H1 (cell line): ENCODE measurements around the gene CFAP107. TPM values are rescaled to one million over a fixed set of nuclear protein-coding genes. Genes with fewer than 3 reads are reported as not detected.

ENCODE experiments used
- CTCF ChIA-PET: fragments of 300-600 bp; sonication (Branson Sonifier 250); formaldehyde crosslinking; loops from one replicate; lab custom pipeline; 2021; ENCODE audit not compliant: partially characterized antibody; lab: Charles Lee
- POLR2A ChIA-PET: fragments of 300-600 bp; sonication (Branson Sonifier 250); formaldehyde crosslinking; loops from one replicate; lab custom pipeline; 2021; ENCODE audit warnings: inconsistent platforms; ENCODE audit not compliant: partially characterized antibody; lab: Charles Lee
- DNase-seq, 2 experiments: peaks; one replicate each; pipeline versions ENCODE4 v3.0.0 to v3.0.0-alpha.2; 2010 to 2022; ENCODE audit warnings: low spot score in 2 of 2, low read depth in 1 of 2, mixed read lengths in 1 of 2
- FAIRE-seq: peaks from 2 replicates; lab custom pipeline; 2011; peaks lifted over from hg19 to GRCh38; lab: Jason Lieb, UNC
- H2AFZ ChIP-seq: 2 replicates; pipeline ENCODE4 v1.8.1; 2012; ENCODE audit warnings: low read length, inconsistent platforms
- H2AK5ac ChIP-seq: 2 replicates; pipeline ENCODE4 v1.6.1; 2013; ENCODE audit warnings: low read depth, low read length
- H2BK120ac ChIP-seq: replicated peaks from 2 replicates; pipeline ENCODE3; 2013; ENCODE audit warnings: low read depth, low read length, inconsistent platforms
- H2BK12ac ChIP-seq: 2 replicates; pipeline ENCODE4 v1.6.1; 2013; ENCODE audit warnings: low read depth, low read length
- H2BK15ac ChIP-seq: 2 replicates; pipeline ENCODE4 v1.6.1; 2013; ENCODE audit warnings: low read length
- H2BK20ac ChIP-seq: 2 replicates; pipeline ENCODE4 v1.6.1; 2013; ENCODE audit warnings: low read length
- H2BK5ac ChIP-seq: 2 replicates; pipeline ENCODE4 v1.6.1; 2013; ENCODE audit warnings: low read depth, low read length
- H3K14ac ChIP-seq: 2 replicates; pipeline ENCODE4 v1.6.1; 2013; ENCODE audit warnings: inconsistent platforms; ENCODE audit not compliant: insufficient read length
- H3K18ac ChIP-seq: 2 replicates; pipeline ENCODE4 v1.6.1; 2013; ENCODE audit warnings: low read length; ENCODE audit errors: extremely low read depth
- H3K23ac ChIP-seq: 2 replicates; pipeline ENCODE4 v1.6.1; 2013; ENCODE audit warnings: inconsistent platforms; ENCODE audit not compliant: insufficient read length
- H3K23me2 ChIP-seq: 2 replicates; pipeline ENCODE4 v1.6.1; 2013; ENCODE audit warnings: low read depth, low read length
- H3K27ac ChIP-seq: 2 replicates; pipeline ENCODE4 v1.6.1; 2011; ENCODE audit warnings: low read depth, low read length, inconsistent platforms
- H3K27me3 ChIP-seq, 4 experiments: replicated peaks in 1 of 4; 1 replicate in 1 of 4; 2 replicates in 3 of 4; pipeline versions ENCODE4 v1.6.1 to v1.8.1; 2011 to 2013; ENCODE audit warnings: low read length in 3 of 4, mild to moderate bottlenecking in 3 of 4, inconsistent platforms in 2 of 4, mixed read lengths in 2 of 4, moderate library complexity in 1 of 4; ENCODE audit not compliant: control insufficient read depth in 3 of 4, insufficient read depth in 3 of 4; ENCODE audit errors: extremely low read depth in 1 of 4
- H3K36me3 ChIP-seq, 4 experiments: 2 replicates each; pipeline versions ENCODE4 v1.6.1 to v1.8.1; 2011 to 2013; ENCODE audit warnings: mild to moderate bottlenecking in 4 of 4, low read length in 3 of 4, moderate library complexity in 2 of 4, control low read depth in 1 of 4, inconsistent platforms in 1 of 4; ENCODE audit not compliant: insufficient read depth in 4 of 4, control insufficient read depth in 2 of 4
- H3K4ac ChIP-seq: replicated peaks from 2 replicates; pipeline ENCODE3; 2013; ENCODE audit warnings: low read length, low read depth, mixed read lengths, inconsistent platforms; ENCODE audit not compliant: insufficient read length
- H3K4me1 ChIP-seq, 4 experiments: replicated peaks in 1 of 4; 1 replicate in 1 of 4; 2 replicates in 3 of 4; pipeline versions ENCODE4 v1.6.1 to v1.8.1; 2011 to 2013; ENCODE audit warnings: low read length in 3 of 4, inconsistent platforms in 2 of 4, mixed read lengths in 1 of 4; ENCODE audit not compliant: insufficient read depth in 4 of 4, control insufficient read depth in 3 of 4
- H3K4me2 ChIP-seq, 2 experiments: 2 replicates each; pipeline versions ENCODE4 v1.6.1 to v1.8.1; 2011 to 2013; ENCODE audit warnings: low read depth in 2 of 2, low read length in 2 of 2, control low read depth in 1 of 2, inconsistent platforms in 1 of 2, mild to moderate bottlenecking in 1 of 2; ENCODE audit not compliant: insufficient read depth in 1 of 2
- H3K4me3 ChIP-seq, 4 experiments: fragments of 200-600, 300-600 bp in 1 of 4; sonication (generic), shearing (Covaris generic), sonication (Bioruptor Twin) in 1 of 4; 2 replicates each; pipeline versions ENCODE4 v1.5.1 to v1.8.1; 2011 to 2016; ENCODE audit warnings: low read length in 4 of 4, low read depth in 3 of 4, control low read depth in 2 of 4, inconsistent platforms in 2 of 4, mild to moderate bottlenecking in 2 of 4, mixed read lengths in 1 of 4, moderate library complexity in 1 of 4; ENCODE audit not compliant: insufficient read depth in 2 of 4; ENCODE audit errors: extremely low read depth in 1 of 4
- H3K56ac ChIP-seq: replicated peaks from 2 replicates; pipeline ENCODE3; 2013; ENCODE audit warnings: low read depth, mild to moderate bottlenecking, mixed read lengths, low read length, inconsistent platforms; ENCODE audit not compliant: insufficient read length
- H3K79me1 ChIP-seq: 2 replicates; pipeline ENCODE4 v1.6.1; 2013; ENCODE audit warnings: low read depth, low read length, control low read depth
- H3K79me2 ChIP-seq, 2 experiments: 2 replicates each; pipeline versions ENCODE4 v1.6.1 to v1.8.1; 2012 to 2013; ENCODE audit warnings: low read length in 2 of 2, mild to moderate bottlenecking in 2 of 2, inconsistent platforms in 1 of 2; ENCODE audit not compliant: insufficient read depth in 2 of 2, control insufficient read depth in 1 of 2
- H3K9ac ChIP-seq, 4 experiments: replicated peaks in 1 of 4; 1 replicate in 1 of 4; 2 replicates in 3 of 4; pipeline versions ENCODE4 v1.6.1 to v1.8.1; 2011 to 2013; ENCODE audit warnings: low read depth in 3 of 4, low read length in 3 of 4, control low read depth in 2 of 4, mild to moderate bottlenecking in 2 of 4, moderate library complexity in 2 of 4, inconsistent platforms in 1 of 4; ENCODE audit errors: extremely low read depth in 1 of 4
- H3K9me3 ChIP-seq, 2 experiments: 2 replicates each; pipeline versions ENCODE4 v1.6.1 to v1.8.1; 2012 to 2013; ENCODE audit warnings: mild to moderate bottlenecking in 2 of 2, moderate library complexity in 2 of 2, control low read depth in 1 of 2, inconsistent platforms in 1 of 2, low read depth in 1 of 2, low read length in 1 of 2, mixed read lengths in 1 of 2; ENCODE audit not compliant: insufficient read depth in 2 of 2
- H4K20me1 ChIP-seq, 2 experiments: replicated peaks in 1 of 2; 2 replicates each; pipeline versions ENCODE3 to v1.8.1; 2011 to 2013; ENCODE audit warnings: inconsistent platforms in 2 of 2, low read length in 2 of 2, mild to moderate bottlenecking in 1 of 2; ENCODE audit not compliant: insufficient read depth in 2 of 2, control insufficient read depth in 1 of 2
- H4K5ac ChIP-seq: 2 replicates; pipeline ENCODE4 v1.6.1; 2013; ENCODE audit warnings: low read length, low read depth, mixed read lengths, inconsistent platforms; ENCODE audit not compliant: insufficient read length
- H4K8ac ChIP-seq: 2 replicates; pipeline ENCODE4 v1.8.0; 2013; ENCODE audit warnings: mild to moderate bottlenecking, moderate library complexity, low read length, inconsistent platforms; ENCODE audit not compliant: insufficient read depth; ENCODE audit errors: extremely low read depth
- H4K91ac ChIP-seq: replicated peaks from 2 replicates; pipeline ENCODE3; 2013; ENCODE audit warnings: low read length, mixed read lengths, inconsistent platforms; ENCODE audit not compliant: insufficient read length
- WGBS, 2 experiments: shearing (Covaris generic) in 1 of 2; methylation state at CpG; one replicate each; pipeline versions ENCODE4 v1.1.6 to v1.1.7; 2013 to 2015; ENCODE audit warnings: low lambda C conversion rate in 2 of 2, mixed read lengths in 2 of 2, inconsistent platforms in 1 of 2, low coverage in 1 of 2, missing lambda C conversion rate in 1 of 2; ENCODE audit not compliant: insufficient replicate concordance in 2 of 2, insufficient coverage in 1 of 2, insufficient read length in 1 of 2; ENCODE audit errors: extremely low coverage in 1 of 2, missing lambda C conversion rate in 1 of 2; 5-methylcytosine and 5-hydroxymethylcytosine counted together
- polyA plus RNA-seq, 7 experiments: library from polyadenylated mRNA; depleted of rRNA in 3 of 7; stranded (reverse) in 5 of 7; unstranded in 2 of 7; fragments of >200 nt in 5 of 7; fragments of 200-250 nt in 2 of 7; gene quantifications; 1 replicate in 5 of 7; 2 replicates in 1 of 7; 4 replicates in 1 of 7; pipeline versions ENCODE4 v1.2.1 to v1.2.3, GENCODE V29; 2011 to 2013; ENCODE audit warnings: missing spikeins in 2 of 7, mixed read lengths in 2 of 7
- total RNA-seq: library from RNA; stranded (reverse); fragmentation: NEBNext Ultra II Directional; extraction: Animal tissue kit (Norgen Biotek cat#: 25700); gene quantifications from 2 replicates; pipeline ENCODE4 v1.2.1, GENCODE V29; 2021

Gene CFAP107
- total and polyA plus RNA-seq, 2 of the 8 experiments (the other 6 are each of a cell fraction or from before 2014, with no cell fraction given): 0.23 TPM; not detected in 1

- H3K4me2 ChIP-seq: no peak overlapping the region
These were observed 37.5 kb upstream of the CFAP107 start for GRCh38 chr1:12708396-12709090.

More at GRCh38 chr1:12708396-12709090, 37.5 kb upstream of the CFAP107 start:
- Histone ChIP-seq H3K18ac (no peak overlapping the region), H3K27me3 (no peaks in the 10 kb centered on the region), H2BK20ac (no peak overlapping the region), H2BK5ac (no peak overlapping the region), H2AFZ (no peak overlapping the region), H4K91ac (no peak overlapping the region), H3K9ac (no peak overlapping the region), H3K36me3 (no peaks in the 10 kb centered on the region), H3K23me2 (no peaks in the 10 kb centered on the region), H2BK12ac (no peak overlapping the region), H3K23ac (no peak overlapping the region), H2BK15ac (no peak overlapping the region), H3K4ac (no peak overlapping the region), H2AK5ac (no peak overlapping the region), H3K79me1 (no peaks in the 10 kb centered on the region), H4K5ac (no peak overlapping the region), H4K8ac (no peak overlapping the region), H4K20me1 (no peaks in the 10 kb centered on the region), H3K4me1 (peaks cover 3 to 9% (median 6%) of the 10 kb centered on the region in 4 experiments; a peak in 6 of 7 replicates), H3K9me3 (no peaks in the 10 kb centered on the region), H3K14ac (no peak overlapping the region), H3K79me2 (no peaks in the 10 kb centered on the region), H3K27ac (no peak overlapping the region), H3K4me3 (no peak overlapping the region), H2BK120ac (no peak overlapping the region), H3K56ac (no peak overlapping the region)
- 89% methylated on average over 4 of the region's 4 CpGs; no CpG with 5 or more reads in 1 of the 2 experiments for WGBS, 2 experiments
- POLR2A ChIA-PET: no interaction called here
- FAIRE-seq (no peak), DNase-seq (no peak)
- CTCF ChIA-PET: interaction anchor here (1.3 kb wide), 1 partner anchor 17 kb away, joined by 3 read pairs; no protein-coding TSS in a partner anchor
